GM23338 (cell line): ENCODE measurements around the gene OPTC.

ENCODE experiments used
- CREB1 ChIP-seq: fragments of 250-450 bp; sonication (Bioruptor Pico); IDR thresholded peaks from 2 replicates; pipeline ENCODE4 v1.5.0; 2020; ENCODE audit warnings: low read depth, mild to moderate bottlenecking, moderate library complexity
- EZH2 ChIP-seq: fragments of 200-600 bp; sonication (generic); IDR thresholded peaks from one replicate; pipeline ENCODE4 v1.8.0; 2017; ENCODE audit warnings: antibody characterized with exemption, mild to moderate bottlenecking, low read depth; ENCODE audit not compliant: unreplicated experiment
- EZH2phosphoT487 ChIP-seq: fragments of 200-600 bp; sonication (generic); IDR thresholded peaks from one replicate; pipeline ENCODE4 v1.8.1; 2018; ENCODE audit warnings: antibody characterized with exemption; ENCODE audit not compliant: unreplicated experiment
- JUNB ChIP-seq: IDR thresholded peaks from one replicate; pipeline ENCODE4 v1.6.1; 2016; ENCODE audit warnings: antibody characterized with exemption; ENCODE audit not compliant: unreplicated experiment
- NANOG ChIP-seq: IDR thresholded peaks from 2 replicates; pipeline ENCODE4 v1.6.1; 2016; ENCODE audit warnings: antibody characterized with exemption, borderline replicate concordance
- POLR2AphosphoS5 ChIP-seq: IDR thresholded peaks from 2 replicates; pipeline ENCODE4 v1.6.1; 2016; ENCODE audit warnings: antibody characterized with exemption, low read depth
- ZNF331 ChIP-seq: fragments of 250-450 bp; sonication (Bioruptor Pico); IDR thresholded peaks from 2 replicates; pipeline ENCODE4 v1.5.0; 2020; ENCODE audit warnings: low read depth, mild to moderate bottlenecking, moderate library complexity
- TF ChIP-seq, protein P1 (sequence below): IDR thresholded peaks from one replicate; pipeline ENCODE4 v1.6.1; 2018; ENCODE audit warnings: antibody characterized with exemption; ENCODE audit not compliant: unreplicated experiment
- TF ChIP-seq, protein P2 (sequence below), 2 experiments: fragments of 200-600 bp in 1 of 2; sonication (generic) in 1 of 2; conservative IDR thresholded peaks; 2 replicates each; pipeline versions ENCODE4 v1.5.1 to v1.6.1; 2016 to 2017; ENCODE audit warnings: antibody characterized with exemption in 2 of 2, low read depth in 2 of 2, mild to moderate bottlenecking in 2 of 2, moderate library complexity in 1 of 2
- TF ChIP-seq, protein P3 (sequence below): IDR thresholded peaks from 2 replicates; pipeline ENCODE4 v1.6.1; 2016; ENCODE audit warnings: antibody characterized with exemption

DNA sequence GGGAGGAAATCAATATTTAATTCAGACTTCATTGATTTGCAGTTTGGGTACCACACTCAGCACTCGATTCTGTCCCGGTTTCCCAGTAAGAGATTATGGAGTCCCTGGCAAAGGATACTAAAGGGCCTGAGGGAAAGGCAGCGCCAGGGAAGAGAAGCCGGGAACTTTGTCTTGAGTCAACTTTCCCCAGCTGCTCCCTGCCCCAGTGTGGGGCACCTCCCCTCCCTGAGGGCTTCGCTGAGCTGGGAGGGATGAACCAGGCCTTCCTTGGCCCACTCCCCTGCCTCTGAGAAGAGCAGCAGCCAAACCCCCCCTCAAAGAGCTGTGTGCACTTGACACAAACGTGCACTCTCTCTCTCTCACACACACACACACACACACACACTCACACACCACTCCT, 32.6 kb downstream of the OPTC start:
- TF ChIP-seq, protein P1, sequence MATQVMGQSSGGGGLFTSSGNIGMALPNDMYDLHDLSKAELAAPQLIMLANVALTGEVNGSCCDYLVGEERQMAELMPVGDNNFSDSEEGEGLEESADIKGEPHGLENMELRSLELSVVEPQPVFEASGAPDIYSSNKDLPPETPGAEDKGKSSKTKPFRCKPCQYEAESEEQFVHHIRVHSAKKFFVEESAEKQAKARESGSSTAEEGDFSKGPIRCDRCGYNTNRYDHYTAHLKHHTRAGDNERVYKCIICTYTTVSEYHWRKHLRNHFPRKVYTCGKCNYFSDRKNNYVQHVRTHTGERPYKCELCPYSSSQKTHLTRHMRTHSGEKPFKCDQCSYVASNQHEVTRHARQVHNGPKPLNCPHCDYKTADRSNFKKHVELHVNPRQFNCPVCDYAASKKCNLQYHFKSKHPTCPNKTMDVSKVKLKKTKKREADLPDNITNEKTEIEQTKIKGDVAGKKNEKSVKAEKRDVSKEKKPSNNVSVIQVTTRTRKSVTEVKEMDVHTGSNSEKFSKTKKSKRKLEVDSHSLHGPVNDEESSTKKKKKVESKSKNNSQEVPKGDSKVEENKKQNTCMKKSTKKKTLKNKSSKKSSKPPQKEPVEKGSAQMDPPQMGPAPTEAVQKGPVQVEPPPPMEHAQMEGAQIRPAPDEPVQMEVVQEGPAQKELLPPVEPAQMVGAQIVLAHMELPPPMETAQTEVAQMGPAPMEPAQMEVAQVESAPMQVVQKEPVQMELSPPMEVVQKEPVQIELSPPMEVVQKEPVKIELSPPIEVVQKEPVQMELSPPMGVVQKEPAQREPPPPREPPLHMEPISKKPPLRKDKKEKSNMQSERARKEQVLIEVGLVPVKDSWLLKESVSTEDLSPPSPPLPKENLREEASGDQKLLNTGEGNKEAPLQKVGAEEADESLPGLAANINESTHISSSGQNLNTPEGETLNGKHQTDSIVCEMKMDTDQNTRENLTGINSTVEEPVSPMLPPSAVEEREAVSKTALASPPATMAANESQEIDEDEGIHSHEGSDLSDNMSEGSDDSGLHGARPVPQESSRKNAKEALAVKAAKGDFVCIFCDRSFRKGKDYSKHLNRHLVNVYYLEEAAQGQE = no peak
- TF ChIP-seq, protein P2, sequence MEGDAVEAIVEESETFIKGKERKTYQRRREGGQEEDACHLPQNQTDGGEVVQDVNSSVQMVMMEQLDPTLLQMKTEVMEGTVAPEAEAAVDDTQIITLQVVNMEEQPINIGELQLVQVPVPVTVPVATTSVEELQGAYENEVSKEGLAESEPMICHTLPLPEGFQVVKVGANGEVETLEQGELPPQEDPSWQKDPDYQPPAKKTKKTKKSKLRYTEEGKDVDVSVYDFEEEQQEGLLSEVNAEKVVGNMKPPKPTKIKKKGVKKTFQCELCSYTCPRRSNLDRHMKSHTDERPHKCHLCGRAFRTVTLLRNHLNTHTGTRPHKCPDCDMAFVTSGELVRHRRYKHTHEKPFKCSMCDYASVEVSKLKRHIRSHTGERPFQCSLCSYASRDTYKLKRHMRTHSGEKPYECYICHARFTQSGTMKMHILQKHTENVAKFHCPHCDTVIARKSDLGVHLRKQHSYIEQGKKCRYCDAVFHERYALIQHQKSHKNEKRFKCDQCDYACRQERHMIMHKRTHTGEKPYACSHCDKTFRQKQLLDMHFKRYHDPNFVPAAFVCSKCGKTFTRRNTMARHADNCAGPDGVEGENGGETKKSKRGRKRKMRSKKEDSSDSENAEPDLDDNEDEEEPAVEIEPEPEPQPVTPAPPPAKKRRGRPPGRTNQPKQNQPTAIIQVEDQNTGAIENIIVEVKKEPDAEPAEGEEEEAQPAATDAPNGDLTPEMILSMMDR (conservative IDR thresholded peaks at IDR 0.05; ENCODE audit: low read depth in 2 of 2) = no peak
- TF ChIP-seq EZH2phosphoT487 = no peak
- no peak for TF ChIP-seq CREB1 (CRISPR knock-in tag)
- TF ChIP-seq EZH2 = no peak
- TF ChIP-seq POLR2AphosphoS5 = no peak
- TF ChIP-seq JUNB = no peak
- TF ChIP-seq, protein P3, sequence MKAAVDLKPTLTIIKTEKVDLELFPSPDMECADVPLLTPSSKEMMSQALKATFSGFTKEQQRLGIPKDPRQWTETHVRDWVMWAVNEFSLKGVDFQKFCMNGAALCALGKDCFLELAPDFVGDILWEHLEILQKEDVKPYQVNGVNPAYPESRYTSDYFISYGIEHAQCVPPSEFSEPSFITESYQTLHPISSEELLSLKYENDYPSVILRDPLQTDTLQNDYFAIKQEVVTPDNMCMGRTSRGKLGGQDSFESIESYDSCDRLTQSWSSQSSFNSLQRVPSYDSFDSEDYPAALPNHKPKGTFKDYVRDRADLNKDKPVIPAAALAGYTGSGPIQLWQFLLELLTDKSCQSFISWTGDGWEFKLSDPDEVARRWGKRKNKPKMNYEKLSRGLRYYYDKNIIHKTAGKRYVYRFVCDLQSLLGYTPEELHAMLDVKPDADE = no peak
- TF ChIP-seq NANOG = no peak
- no peak for TF ChIP-seq ZNF331
